Spleen (tissue), 7 donors: ENCODE data around the gene RESP18.

Source experiments
- CTCF ChIP-seq, 11 experiments: fragments of 200-600 bp in 7 of 11; fragments of 450-650 bp in 4 of 11; sonication (generic) in 4 of 11; IDR thresholded peaks in 8 of 11; conservative IDR thresholded peaks in 3 of 11; 1 replicate in 7 of 11; 2 replicates in 4 of 11; pipeline versions ENCODE4 v1.4.0 to v1.8.0; 2016 to 2021; ENCODE audit warnings: antibody characterized with exemption in 11 of 11, inconsistent platforms in 4 of 11, mild to moderate bottlenecking in 1 of 11
- POLR2AphosphoS5 ChIP-seq, 3 donors: sonication (generic); formaldehyde crosslinking; IDR thresholded peaks; one replicate each; pipeline ENCODE4 v1.5.1; 2017; ENCODE audit warnings: antibody characterized with exemption in 3 of 3
- donor health status: DM: no; HTN: no; CAD: no; lungs with moderate emphysema.
- donor health status: DM: no; HTN: no; CAD: no.
- donor health status: DM: no; HTN: no; CAD: no.

- no peak for TF ChIP-seq CTCF (IDR thresholded peaks at IDR 0.05 in 8 of 11, conservative IDR thresholded peaks at IDR 0.05 in 3 of 11)
- TF ChIP-seq POLR2AphosphoS5 (IDR thresholded peaks at IDR 0.05), result no peak
These were observed 51.9 kb downstream of the RESP18 start for GRCh38 chr2:219280651-219281050.
